ENCODE measurements around the gene ZNF205. TPM values are rescaled to one million over a fixed set of nuclear protein-coding genes. Genes with fewer than 3 reads are reported as not detected.

Gene ZNF205
- total RNA-seq, 4 donors from 2014 or later, result 7.1 to 16.1 (median 9.7) TPM

DNA sequence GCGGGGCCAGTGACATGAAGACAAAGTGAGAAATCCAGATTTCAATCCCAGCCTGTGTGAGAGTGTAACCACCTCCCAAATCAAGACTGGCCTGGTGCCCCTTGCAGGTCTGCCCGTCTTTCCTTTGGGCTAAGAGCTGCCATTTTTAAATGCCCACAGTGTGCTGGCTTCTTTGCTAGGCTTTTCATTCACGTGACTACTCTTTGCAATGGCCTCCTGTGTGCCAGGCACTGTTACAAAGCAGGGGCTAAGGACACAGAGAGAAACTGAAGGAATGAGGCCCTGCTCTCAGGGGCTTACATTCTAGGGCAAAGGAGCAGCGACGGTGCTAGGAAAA is 13.0 kb upstream of the ZNF205 start:
- no peak for DNase-seq (ENCODE audit: low spot score)
- TF ChIP-seq, protein P1, sequence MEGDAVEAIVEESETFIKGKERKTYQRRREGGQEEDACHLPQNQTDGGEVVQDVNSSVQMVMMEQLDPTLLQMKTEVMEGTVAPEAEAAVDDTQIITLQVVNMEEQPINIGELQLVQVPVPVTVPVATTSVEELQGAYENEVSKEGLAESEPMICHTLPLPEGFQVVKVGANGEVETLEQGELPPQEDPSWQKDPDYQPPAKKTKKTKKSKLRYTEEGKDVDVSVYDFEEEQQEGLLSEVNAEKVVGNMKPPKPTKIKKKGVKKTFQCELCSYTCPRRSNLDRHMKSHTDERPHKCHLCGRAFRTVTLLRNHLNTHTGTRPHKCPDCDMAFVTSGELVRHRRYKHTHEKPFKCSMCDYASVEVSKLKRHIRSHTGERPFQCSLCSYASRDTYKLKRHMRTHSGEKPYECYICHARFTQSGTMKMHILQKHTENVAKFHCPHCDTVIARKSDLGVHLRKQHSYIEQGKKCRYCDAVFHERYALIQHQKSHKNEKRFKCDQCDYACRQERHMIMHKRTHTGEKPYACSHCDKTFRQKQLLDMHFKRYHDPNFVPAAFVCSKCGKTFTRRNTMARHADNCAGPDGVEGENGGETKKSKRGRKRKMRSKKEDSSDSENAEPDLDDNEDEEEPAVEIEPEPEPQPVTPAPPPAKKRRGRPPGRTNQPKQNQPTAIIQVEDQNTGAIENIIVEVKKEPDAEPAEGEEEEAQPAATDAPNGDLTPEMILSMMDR (IDR thresholded peaks at IDR 0.05), result no peak
- ATAC-seq (ENCODE audit: low FRiP score), result no peak

DNA sequence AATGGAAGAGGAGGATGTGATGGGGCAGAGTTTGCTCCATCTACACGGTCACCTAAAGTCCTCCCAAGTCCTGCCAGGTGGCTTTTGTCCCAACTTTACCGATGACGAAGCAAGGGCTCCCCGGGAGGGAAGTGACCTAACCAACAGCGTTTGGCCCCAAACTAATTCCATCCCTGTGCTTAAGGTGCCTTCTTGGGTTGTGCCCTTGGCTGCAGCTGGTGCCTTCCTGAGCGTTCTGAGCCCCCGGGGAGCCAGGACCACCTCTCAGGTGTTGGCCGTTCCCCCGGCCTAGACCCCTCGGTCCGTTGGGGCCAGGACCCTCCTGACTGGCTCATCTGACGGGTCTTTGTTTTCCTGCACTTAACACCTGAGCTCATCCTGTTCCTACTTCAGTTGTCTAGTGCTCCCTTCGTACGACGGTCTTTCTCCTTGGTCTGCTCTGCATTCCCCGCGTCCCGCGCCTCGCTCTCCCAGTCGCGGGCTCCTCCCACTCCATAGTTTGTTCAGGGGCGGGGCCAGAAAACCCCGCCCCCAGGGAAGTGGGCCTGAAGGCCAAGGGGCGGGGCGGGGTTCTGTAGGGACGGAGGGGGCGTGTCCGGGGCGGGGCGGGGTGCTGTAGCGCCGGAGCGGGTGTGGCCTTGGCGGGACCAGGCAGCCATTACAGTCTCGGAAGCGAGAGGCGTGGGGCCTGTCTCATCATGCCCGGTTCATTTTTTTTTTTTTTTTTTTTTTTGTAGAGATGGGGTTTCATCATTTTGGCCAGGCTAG is 12.5 kb upstream of the ZNF205 start:
- TF ChIP-seq, protein P1 (IDR thresholded peaks at IDR 0.05), result no peak
- ATAC-seq (ENCODE audit: low FRiP score) (peak; percentile 95), DNase-seq (ENCODE audit: low spot score) (peak; percentile 93)

DNA sequence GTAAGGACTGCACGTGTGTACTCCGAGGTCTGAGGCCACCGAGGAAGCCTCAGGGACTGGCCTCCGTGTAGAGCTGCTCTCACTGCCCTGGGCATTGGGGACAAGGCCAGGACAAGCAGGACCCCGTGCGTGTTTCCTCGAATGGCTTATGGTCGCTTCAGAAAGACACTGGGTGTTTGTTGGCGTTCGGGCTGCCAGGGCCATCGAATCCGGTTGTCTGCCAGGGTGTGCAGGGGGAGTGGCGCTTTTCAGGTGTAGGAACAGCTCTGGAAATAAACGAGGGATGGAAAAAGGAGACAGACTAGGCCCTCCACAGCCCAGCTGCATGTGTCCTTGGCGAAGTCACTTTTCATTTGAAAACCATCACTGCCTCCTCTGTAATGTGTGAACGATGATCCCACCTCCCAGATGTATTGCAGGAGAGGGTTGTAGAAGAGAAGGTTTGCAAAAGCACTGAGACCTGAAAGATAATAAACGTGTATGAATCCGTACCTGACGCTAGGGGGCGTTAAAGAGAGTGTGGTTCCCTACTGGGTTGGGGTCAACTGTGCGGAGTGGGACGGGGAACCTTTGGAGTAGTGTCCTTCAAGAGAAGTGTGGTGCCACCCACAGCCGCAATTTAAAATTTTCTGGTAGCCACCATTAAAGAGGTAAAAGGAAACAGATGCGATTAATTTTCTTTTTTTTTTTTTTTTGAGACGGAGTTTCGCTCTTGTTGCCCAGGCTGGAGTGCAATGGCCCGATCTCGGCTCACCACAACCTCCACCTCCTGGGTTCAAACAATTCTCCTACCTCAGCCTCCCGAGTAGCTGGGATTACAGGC is 11.2 kb upstream of the ZNF205 start:
- ATAC-seq (ENCODE audit: low FRiP score) (no peak), DNase-seq (ENCODE audit: low spot score) (no peak)
- TF ChIP-seq, protein P1 (IDR thresholded peaks at IDR 0.05), result no peak

DNA sequence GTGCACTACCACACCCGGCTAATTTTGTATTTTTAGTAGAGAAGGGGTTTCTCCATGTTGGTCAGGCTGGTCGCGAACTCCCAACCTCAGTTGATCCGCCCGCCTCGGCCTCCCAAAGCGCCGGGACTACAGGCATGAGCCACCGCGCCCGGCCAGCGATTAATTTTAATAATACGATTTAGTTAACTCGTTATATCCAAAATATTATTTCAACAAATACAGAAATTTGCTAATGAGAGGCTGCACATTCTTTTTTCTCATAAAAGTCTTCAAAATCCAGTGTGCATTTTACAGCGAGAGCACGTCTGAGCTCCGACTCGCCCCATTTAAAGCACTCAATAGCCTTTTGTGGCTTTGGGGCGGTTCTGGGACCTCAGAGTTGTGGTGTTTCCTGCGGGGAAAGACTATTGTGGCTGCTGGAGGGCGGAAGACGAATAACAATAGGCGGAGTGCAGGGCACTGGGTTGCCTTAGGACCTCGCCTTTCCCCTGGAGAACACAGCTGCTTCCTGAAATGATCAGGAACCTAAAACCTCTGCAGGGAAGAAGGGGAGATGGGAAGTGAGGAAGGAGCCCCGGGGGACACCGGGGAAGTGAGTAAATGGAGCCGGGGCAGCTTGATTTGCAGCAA is 10.4 kb upstream of the ZNF205 start:
- DNase-seq (ENCODE audit: low spot score) (no peak), ATAC-seq (ENCODE audit: low FRiP score) (no peak)
- TF ChIP-seq, protein P1 (IDR thresholded peaks at IDR 0.05), result no peak

DNA sequence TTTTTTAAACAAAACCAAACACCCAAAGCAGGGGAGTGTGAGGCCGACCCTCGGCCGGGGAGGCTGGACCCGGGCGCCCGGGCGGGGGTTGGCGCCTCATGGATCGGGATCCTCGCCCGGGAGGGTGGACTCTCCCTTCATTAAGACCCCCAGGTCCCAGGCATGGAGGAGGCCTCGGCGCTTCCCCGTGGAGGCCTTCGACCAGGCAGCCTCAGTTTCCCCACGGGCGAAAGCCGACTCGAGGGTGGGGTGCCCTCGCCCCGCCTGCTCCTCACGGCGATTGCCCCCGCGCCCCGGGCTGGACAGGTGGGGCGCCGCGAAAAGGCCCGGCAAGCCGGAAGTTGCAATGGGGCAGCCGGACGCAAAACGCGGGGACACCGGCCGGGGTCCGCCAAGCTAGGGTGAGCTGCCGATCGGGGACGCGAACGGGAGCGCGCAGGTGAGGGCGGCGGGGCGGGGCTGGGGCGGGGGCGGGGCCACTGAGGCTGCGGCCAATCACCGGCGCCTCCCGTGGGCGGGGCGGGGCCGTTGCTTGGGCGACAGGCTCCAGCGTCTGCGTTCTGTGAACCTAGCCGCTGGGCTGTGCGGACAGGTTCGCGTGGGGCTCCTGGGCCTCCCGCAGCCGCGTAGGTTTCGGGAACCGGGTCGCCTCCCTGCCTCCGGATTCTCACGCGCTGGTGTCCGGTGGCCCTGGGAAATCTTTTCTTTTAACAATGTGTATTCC is 6.0 kb upstream of the ZNF205 start:
- DNase-seq (ENCODE audit: low spot score), result peak; percentile 65
- TF ChIP-seq, protein P1 (IDR thresholded peaks at IDR 0.05), result no peak
- peak; percentile 98 for ATAC-seq (ENCODE audit: low FRiP score)

DNA sequence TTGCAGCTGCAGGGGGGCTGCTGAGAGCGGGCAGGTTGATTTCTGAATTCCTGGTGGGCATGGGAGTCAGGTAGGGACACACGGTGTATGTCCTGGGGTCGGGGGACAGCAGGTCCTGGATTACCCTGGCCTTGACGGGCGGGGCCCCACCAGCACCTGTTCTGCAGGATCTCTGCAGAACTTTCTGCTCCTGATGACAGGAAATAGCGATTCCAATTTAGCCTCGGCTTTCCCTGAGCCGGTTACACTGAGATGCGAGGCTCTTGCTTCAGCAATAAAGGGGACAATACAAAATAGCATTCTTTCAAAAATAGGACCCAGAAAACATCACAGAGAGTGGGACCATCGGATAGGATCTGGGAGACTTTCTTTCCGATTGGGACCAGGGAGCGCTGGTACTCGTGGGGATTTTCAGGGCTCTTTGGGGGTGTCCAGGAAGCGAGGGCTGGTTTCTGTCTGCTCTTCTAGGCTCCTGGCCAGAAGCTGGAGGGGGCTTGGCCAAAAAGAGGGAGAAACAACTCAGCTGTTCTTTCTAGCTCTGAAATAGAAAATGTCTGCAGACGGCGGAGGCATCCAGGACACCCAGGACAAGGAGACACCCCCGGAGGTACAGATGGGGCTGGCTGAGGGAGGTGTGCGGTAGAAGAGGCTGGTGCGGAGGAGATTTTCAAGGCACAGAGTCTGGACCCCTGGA is 642 bp downstream of the ZNF205 start:
- TF ChIP-seq, protein P1 (IDR thresholded peaks at IDR 0.05), result no peak
- DNase-seq (ENCODE audit: low spot score) (no peak), ATAC-seq (ENCODE audit: low FRiP score) (no peak)

All from omental fat pad (tissue), 4 donors.